ENCODE data around the gene LCE3B. TPM values are rescaled to one million over a fixed set of nuclear protein-coding genes. Genes with fewer than 3 reads are reported as not detected.

LCE3B gene
- polyA plus RNA-seq, 1 donor from 2014 or later: not detected

DNA sequence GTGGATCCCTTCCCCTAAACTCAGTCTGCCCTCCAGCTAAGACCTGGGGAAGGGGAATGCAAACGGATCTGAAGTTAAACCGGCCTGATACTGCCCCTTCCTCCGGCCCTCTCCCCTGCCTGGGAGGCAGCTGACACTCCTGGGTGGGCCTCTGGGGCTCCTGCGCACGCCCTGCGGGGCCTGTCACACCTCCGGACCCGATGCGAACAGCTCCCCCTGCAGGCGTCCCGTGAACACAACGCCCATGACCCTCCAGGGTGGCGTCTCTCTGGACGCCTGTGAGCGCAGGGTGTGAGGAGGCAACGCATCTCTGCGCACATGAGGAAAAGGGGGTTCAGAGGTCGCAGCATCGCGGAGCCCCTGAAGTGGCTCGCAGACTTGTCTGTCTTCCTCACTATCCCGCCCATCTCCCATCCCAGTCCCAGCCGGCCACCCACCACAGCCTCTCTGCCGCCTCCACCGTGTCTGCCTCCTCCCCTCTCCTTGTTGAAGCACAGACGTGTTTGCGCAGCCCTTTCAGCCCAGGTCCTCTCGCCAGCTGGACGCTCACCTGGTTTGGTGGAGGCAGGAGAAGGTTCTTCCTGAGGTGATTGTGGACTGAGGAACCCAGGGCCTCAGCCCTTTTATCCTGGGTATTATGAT is 9.7 kb downstream of the LCE3B start:
- H3K4me2 ChIP-seq (ENCODE audit: low read length): no peak overlapping the region
- no peaks in the 10 kb centered on the region for H3F3A ChIP-seq (ENCODE audit: insufficient read depth, low read length, poor library complexity, severe bottlenecking)
- H3K27me3 ChIP-seq (ENCODE audit: insufficient read depth, low read depth, low read length): no peaks in the 10 kb centered on the region
- H3K9me2 ChIP-seq (ENCODE audit: insufficient read depth, low read length): no peaks in the 10 kb centered on the region
- H3K9ac ChIP-seq (ENCODE audit: low read length): no peak overlapping the region
- TF ChIP-seq RAD21 (conservative IDR thresholded peaks at IDR 0.05) (no peak), POLR2AphosphoS5 (IDR thresholded peaks at IDR 0.05) (no peak), SMC3 (conservative IDR thresholded peaks at IDR 0.05; ENCODE audit: poor library complexity) (no peak), EZH2 (IDR thresholded peaks at IDR 0.05; ENCODE audit: borderline replicate concordance, insufficient read depth, low read length, poor library complexity, severe bottlenecking) (no peak), EP300 (conservative IDR thresholded peaks at IDR 0.05; ENCODE audit: poor library complexity, severe bottlenecking) (no peak), MXI1 (conservative IDR thresholded peaks at IDR 0.05; ENCODE audit: poor library complexity, severe bottlenecking) (no peak)
- peaks cover 19% of the 10 kb centered on the region for H3K9me3 ChIP-seq (ENCODE audit: low read length)
- no peak overlapping the region for H3K4me3 ChIP-seq (ENCODE audit: low read length)
- no peaks in the 10 kb centered on the region for H4K20me1 ChIP-seq (ENCODE audit: insufficient read depth)
- H3K36me3 ChIP-seq (ENCODE audit: insufficient read depth, low read length): no peaks in the 10 kb centered on the region
- H3K79me2 ChIP-seq (replicated peaks; ENCODE audit: insufficient read depth, low read length): no peaks in the 10 kb centered on the region
- H2AFZ ChIP-seq (ENCODE audit: low read depth, low read length): no peak overlapping the region
- no peak overlapping the region for H3K27ac ChIP-seq (ENCODE audit: low read length)

DNA sequence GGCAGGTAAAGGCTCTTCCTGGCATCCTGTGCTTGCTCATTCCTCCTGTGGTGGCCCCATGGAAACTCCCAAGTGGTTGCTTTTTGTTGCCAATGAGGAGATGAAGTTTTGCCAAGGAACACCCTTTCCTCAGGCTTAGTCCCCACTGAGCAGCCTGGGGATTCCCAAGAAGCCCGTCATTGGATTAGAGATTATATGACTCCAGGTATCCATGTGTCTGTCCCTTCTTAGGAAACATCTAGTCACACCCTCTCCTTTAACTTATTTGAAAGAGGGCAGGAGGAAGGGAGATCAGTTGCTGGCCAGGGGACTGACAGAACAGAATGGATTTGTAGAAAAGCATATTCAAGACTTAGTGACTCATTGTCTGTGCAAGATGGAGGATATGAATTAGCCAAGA is 13.1 kb downstream of the LCE3B start:
- no peak overlapping the region for H3K4me2 ChIP-seq (ENCODE audit: low read length)
- TF ChIP-seq, protein P1, sequence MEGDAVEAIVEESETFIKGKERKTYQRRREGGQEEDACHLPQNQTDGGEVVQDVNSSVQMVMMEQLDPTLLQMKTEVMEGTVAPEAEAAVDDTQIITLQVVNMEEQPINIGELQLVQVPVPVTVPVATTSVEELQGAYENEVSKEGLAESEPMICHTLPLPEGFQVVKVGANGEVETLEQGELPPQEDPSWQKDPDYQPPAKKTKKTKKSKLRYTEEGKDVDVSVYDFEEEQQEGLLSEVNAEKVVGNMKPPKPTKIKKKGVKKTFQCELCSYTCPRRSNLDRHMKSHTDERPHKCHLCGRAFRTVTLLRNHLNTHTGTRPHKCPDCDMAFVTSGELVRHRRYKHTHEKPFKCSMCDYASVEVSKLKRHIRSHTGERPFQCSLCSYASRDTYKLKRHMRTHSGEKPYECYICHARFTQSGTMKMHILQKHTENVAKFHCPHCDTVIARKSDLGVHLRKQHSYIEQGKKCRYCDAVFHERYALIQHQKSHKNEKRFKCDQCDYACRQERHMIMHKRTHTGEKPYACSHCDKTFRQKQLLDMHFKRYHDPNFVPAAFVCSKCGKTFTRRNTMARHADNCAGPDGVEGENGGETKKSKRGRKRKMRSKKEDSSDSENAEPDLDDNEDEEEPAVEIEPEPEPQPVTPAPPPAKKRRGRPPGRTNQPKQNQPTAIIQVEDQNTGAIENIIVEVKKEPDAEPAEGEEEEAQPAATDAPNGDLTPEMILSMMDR (IDR thresholded peaks at IDR 0.05; ENCODE audit: poor library complexity, severe bottlenecking): no peak
- TF ChIP-seq SMC3 (conservative IDR thresholded peaks at IDR 0.05; ENCODE audit: poor library complexity): no peak
- no peak for TF ChIP-seq EP300 (conservative IDR thresholded peaks at IDR 0.05; ENCODE audit: poor library complexity, severe bottlenecking)
- no peak for TF ChIP-seq MXI1 (conservative IDR thresholded peaks at IDR 0.05; ENCODE audit: poor library complexity, severe bottlenecking)
- TF ChIP-seq RAD21 (conservative IDR thresholded peaks at IDR 0.05): no peak
- no peak for TF ChIP-seq POLR2AphosphoS5 (IDR thresholded peaks at IDR 0.05)
- no peak for TF ChIP-seq REST (IDR thresholded peaks at IDR 0.05; ENCODE audit: borderline replicate concordance)
- no peak for TF ChIP-seq EZH2 (IDR thresholded peaks at IDR 0.05; ENCODE audit: borderline replicate concordance, insufficient read depth, low read length, poor library complexity, severe bottlenecking)
- TF ChIP-seq TAF1 (IDR thresholded peaks at IDR 0.05; ENCODE audit: low read depth): no peak
- H3K27ac ChIP-seq (ENCODE audit: low read length): no peak overlapping the region
- H2AFZ ChIP-seq (ENCODE audit: low read depth, low read length): no peak overlapping the region
- no peaks in the 10 kb centered on the region for H3F3A ChIP-seq (ENCODE audit: insufficient read depth, low read length, poor library complexity, severe bottlenecking)
- H3K9ac ChIP-seq (ENCODE audit: low read length): no peak overlapping the region
- no peaks in the 10 kb centered on the region for H3K27me3 ChIP-seq (ENCODE audit: insufficient read depth, low read depth, low read length)
- no peaks in the 10 kb centered on the region for H4K20me1 ChIP-seq (ENCODE audit: insufficient read depth)
- H3K9me3 ChIP-seq (ENCODE audit: low read length): peaks cover 11% of the 10 kb centered on the region
- H3K9me2 ChIP-seq (ENCODE audit: insufficient read depth, low read length): no peaks in the 10 kb centered on the region
- H3K36me3 ChIP-seq (ENCODE audit: insufficient read depth, low read length): no peaks in the 10 kb centered on the region
- no peak overlapping the region for H3K4me3 ChIP-seq (ENCODE audit: low read length)
- no peaks in the 10 kb centered on the region for H3K79me2 ChIP-seq (replicated peaks; ENCODE audit: insufficient read depth, low read length)

Measured in neural cell (in vitro differentiated cells).